Kidney epithelial cell (primary cell): Measurements from ENCODE around the gene SRSF4. TPM values are rescaled to one million over a fixed set of nuclear protein-coding genes. Genes with fewer than 3 reads are reported as not detected.
"Not testable (repeated sequence)": the region's sequence is repeated elsewhere in the genome, so short reads cannot be mapped to it uniquely, and the experiment has no call there.

Experiments
- DNase-seq: peaks from one replicate; pipeline ENCODE4 v3.0.0-alpha.2; 2010; ENCODE audit warnings: low read depth
- H3K27me3 ChIP-seq: 2 replicates; pipeline ENCODE4 v1.6.0; 2011; ENCODE audit warnings: low read length; ENCODE audit not compliant: control insufficient read depth, insufficient read depth
- H3K36me3 ChIP-seq: 2 replicates; pipeline ENCODE4 v1.5.1; 2011; ENCODE audit warnings: low read length; ENCODE audit not compliant: control insufficient read depth, insufficient read depth
- H3K4me3 ChIP-seq: 2 replicates; pipeline ENCODE4 v1.5.1; 2011; ENCODE audit warnings: low read depth, mild to moderate bottlenecking, control low read depth, low read length
- CTCF ChIP-seq: IDR thresholded peaks from 2 replicates; pipeline ENCODE4 v1.5.1; 2011; ENCODE audit warnings: mild to moderate bottlenecking, moderate library complexity, low read length, control low read depth, inconsistent platforms; ENCODE audit not compliant: insufficient read depth, poor library complexity, severe bottlenecking
- total RNA-seq: library from RNA; depleted of rRNA; stranded (reverse); fragments of >200 nt; gene quantifications from 2 replicates; pipeline ENCODE4 v1.2.3, GENCODE V29; 2015

Gene SRSF4
- total RNA-seq, 1 donor from 2014 or later, result 40.2 TPM

- TF ChIP-seq CTCF, result no peak
- Histone ChIP-seq H3K27me3 (no peaks in the 10 kb centered on the region), H3K36me3 (no peaks in the 10 kb centered on the region), H3K4me3 (no peak overlapping the region)
- DNase-seq, result no peak
Measured at GRCh38 chr1:29224356-29224837, 42.7 kb upstream of the SRSF4 start.

GRCh38 chr1:29223521-29223920 lies 41.8 kb upstream of the SRSF4 start:
- no peak for TF ChIP-seq CTCF
- DNase-seq, result no peak
- Histone ChIP-seq H3K36me3 (no peaks in the 10 kb centered on the region), H3K27me3 (no peaks in the 10 kb centered on the region), H3K4me3 (no peak overlapping the region)

- H3K36me3 ChIP-seq, result no peaks in the 10 kb centered on the region
- TF ChIP-seq CTCF, result no peak
- no peak overlapping the region for H3K4me3 ChIP-seq
- no peak for DNase-seq
- no peaks in the 10 kb centered on the region for H3K27me3 ChIP-seq
Measured at GRCh38 chr1:29222686-29223085, 41.0 kb upstream of the SRSF4 start.

GRCh38 chr1:29222260-29222659 lies 40.6 kb upstream of the SRSF4 start:
- not testable (repeated sequence) for H3K36me3 ChIP-seq, H3K27me3 ChIP-seq, H3K4me3 ChIP-seq, DNase-seq

- H3K36me3 ChIP-seq, result no peaks in the 10 kb centered on the region
- H3K27me3 ChIP-seq, result no peaks in the 10 kb centered on the region
- TF ChIP-seq CTCF, result no peak
- DNase-seq, result no peak
- H3K4me3 ChIP-seq, result no peak overlapping the region
Measured at GRCh38 chr1:29221296-29221695, 39.6 kb upstream of the SRSF4 start.

- Histone ChIP-seq H3K36me3 (no peaks in the 10 kb centered on the region), H3K4me3 (no peak overlapping the region), H3K27me3 (no peaks in the 10 kb centered on the region)
- DNase-seq, result no peak
- TF ChIP-seq CTCF, result no peak
Measured at GRCh38 chr1:29218223-29218622, 36.5 kb upstream of the SRSF4 start.
